GM19240 (cell line): Measurements from ENCODE around the gene NPLOC4.

Experiments
- DNase-seq: peaks from one replicate; pipeline ENCODE4 v3.0.0; 2011; ENCODE audit warnings: low spot score; ENCODE audit not compliant: insufficient read length

NPLOC4 gene

GRCh38 chr17:81549826-81550225 lies 87.1 kb downstream of the NPLOC4 start:
- no peak for DNase-seq

- DNase-seq: no peak
These were observed 87.8 kb downstream of the NPLOC4 start for GRCh38 chr17:81549031-81549557.

- DNase-seq: no peak
These were observed 89.3 kb downstream of the NPLOC4 start for GRCh38 chr17:81547614-81547982.

GRCh38 chr17:81546906-81547613 lies 89.9 kb downstream of the NPLOC4 start:
- DNase-seq: no peak

GRCh38 chr17:81545160-81545949 lies 91.6 kb downstream of the NPLOC4 start:
- no peak for DNase-seq

GRCh38 chr17:81544281-81544974 lies 92.5 kb downstream of the NPLOC4 start:
- DNase-seq: no peak

GRCh38 chr17:81543756-81544155 lies 93.2 kb downstream of the NPLOC4 start:
- no peak for DNase-seq

GRCh38 chr17:81543339-81543675 lies 93.6 kb downstream of the NPLOC4 start:
- DNase-seq: no peak

- DNase-seq: no peak
These were observed 94.2 kb downstream of the NPLOC4 start for GRCh38 chr17:81542431-81543338.

GRCh38 chr17:81541123-81541522 lies 95.8 kb downstream of the NPLOC4 start:
- DNase-seq: no peak

GRCh38 chr17:81540676-81541027 lies 96.3 kb downstream of the NPLOC4 start:
- DNase-seq: no peak

GRCh38 chr17:81539961-81540675 lies 96.8 kb downstream of the NPLOC4 start:
- DNase-seq: no peak

- DNase-seq: no peak
These were observed 97.4 kb downstream of the NPLOC4 start for GRCh38 chr17:81539571-81539900.

- DNase-seq: no peak
These were observed 98.0 kb downstream of the NPLOC4 start for GRCh38 chr17:81538651-81539570.

GRCh38 chr17:81537856-81538555 lies 98.9 kb downstream of the NPLOC4 start:
- DNase-seq: no peak

- DNase-seq: no peak
These were observed 99.5 kb downstream of the NPLOC4 start for GRCh38 chr17:81537343-81537855.

- DNase-seq: no peak
These were observed 100.3 kb downstream of the NPLOC4 start for GRCh38 chr17:81536299-81537290.
